HEK293 (cell line): ENCODE measurements around the gene EIF4E1B.
A peak's percentile ranks its signal among the peaks of the same experiment; 100 is the strongest.

Source experiments
- FEZF1 ChIP-seq: fragments of 450-650 bp; formaldehyde crosslinking; IDR thresholded peaks from 2 replicates; pipeline ENCODE4 v1.5.1; 2016; ENCODE audit warnings: missing biosample characterization, missing genetic modification characterization
- GLI4 ChIP-seq: fragments of 450-650 bp; formaldehyde crosslinking; IDR thresholded peaks from 2 replicates; pipeline ENCODE4 v1.5.1; 2016; ENCODE audit warnings: missing biosample characterization, missing genetic modification characterization
- HOXC10 ChIP-seq: sonication (generic); formaldehyde crosslinking; IDR thresholded peaks from 2 replicates; pipeline ENCODE4 v1.8.1; 2023; ENCODE audit warnings: mild to moderate bottlenecking, missing genetic modification reagents
- OSR2 ChIP-seq: fragments of 450-650 bp; formaldehyde crosslinking; IDR thresholded peaks from 2 replicates; pipeline ENCODE4 v1.5.1; 2016; ENCODE audit warnings: missing biosample characterization, missing genetic modification characterization
- SP2 ChIP-seq: fragments of 450-650 bp; formaldehyde crosslinking; IDR thresholded peaks from 2 replicates; pipeline ENCODE4 v1.5.1; 2016; ENCODE audit warnings: missing biosample characterization, missing genetic modification characterization
- WT1 ChIP-seq: fragments of 450-650 bp; formaldehyde crosslinking; IDR thresholded peaks from 2 replicates; pipeline ENCODE4 v1.5.1; 2016; ENCODE audit warnings: missing biosample characterization, missing genetic modification characterization
- YY1 ChIP-seq: fragments of 450-650 bp; formaldehyde crosslinking; IDR thresholded peaks from 2 replicates; pipeline ENCODE4 v1.5.1; 2018; ENCODE audit warnings: missing biosample characterization, missing genetic modification characterization
- ZFHX2 ChIP-seq: fragments of 450-650 bp; formaldehyde crosslinking; conservative IDR thresholded peaks from 2 replicates; pipeline ENCODE4 v1.5.1; 2016; ENCODE audit warnings: missing biosample characterization, missing genetic modification characterization
- ZNF112 ChIP-seq: fragments of 450-650 bp; formaldehyde crosslinking; IDR thresholded peaks from 2 replicates; pipeline ENCODE4 v1.5.0; 2017; ENCODE audit warnings: missing biosample characterization, missing genetic modification characterization
- ZNF140 ChIP-seq: fragments of 450-650 bp; formaldehyde crosslinking; IDR thresholded peaks from 2 replicates; pipeline ENCODE4 v1.5.1; 2016; ENCODE audit warnings: missing biosample characterization, missing genetic modification characterization
- ZNF157 ChIP-seq: fragments of 450-650 bp; formaldehyde crosslinking; IDR thresholded peaks from 2 replicates; pipeline ENCODE4 v1.5.1; 2016; ENCODE audit warnings: missing biosample characterization, missing genetic modification characterization
- ZNF335 ChIP-seq: fragments of 450-650 bp; formaldehyde crosslinking; conservative IDR thresholded peaks from 2 replicates; pipeline ENCODE4 v1.5.1; 2016; ENCODE audit warnings: missing biosample characterization, missing genetic modification characterization
- ZNF366 ChIP-seq: fragments of 450-650 bp; formaldehyde crosslinking; conservative IDR thresholded peaks from 2 replicates; pipeline ENCODE4 v1.5.1; 2016; ENCODE audit warnings: missing biosample characterization, missing genetic modification characterization
- ZNF391 ChIP-seq: fragments of 450-650 bp; formaldehyde crosslinking; IDR thresholded peaks from 2 replicates; pipeline ENCODE4 v1.5.1; 2016; ENCODE audit warnings: low read depth, missing biosample characterization, missing genetic modification characterization, borderline replicate concordance
- ZNF404 ChIP-seq: fragments of 450-650 bp; formaldehyde crosslinking; IDR thresholded peaks from 2 replicates; pipeline ENCODE4 v1.5.1; 2017; ENCODE audit warnings: missing biosample characterization, missing genetic modification characterization
- ZNF501 ChIP-seq: fragments of 450-650 bp; formaldehyde crosslinking; IDR thresholded peaks from 2 replicates; pipeline ENCODE4 v1.5.1; 2016; ENCODE audit warnings: missing biosample characterization, missing genetic modification characterization
- ZNF514 ChIP-seq: fragments of 450-650 bp; formaldehyde crosslinking; IDR thresholded peaks from 2 replicates; pipeline ENCODE4 v1.5.1; 2016; ENCODE audit warnings: missing biosample characterization, missing genetic modification characterization
- ZNF548 ChIP-seq: fragments of 450-650 bp; formaldehyde crosslinking; IDR thresholded peaks from 2 replicates; pipeline ENCODE4 v1.5.1; 2016; ENCODE audit warnings: missing biosample characterization, missing genetic modification characterization
- ZNF571 ChIP-seq: fragments of 450-650 bp; formaldehyde crosslinking; IDR thresholded peaks from 2 replicates; pipeline ENCODE4 v1.5.0; 2017; ENCODE audit warnings: missing biosample characterization, missing genetic modification characterization
- ZNF623 ChIP-seq: fragments of 450-650 bp; formaldehyde crosslinking; IDR thresholded peaks from 2 replicates; pipeline ENCODE4 v1.5.1; 2016; ENCODE audit warnings: missing biosample characterization, missing genetic modification characterization
- TF ChIP-seq, protein P1 (sequence below): fragments of 450-650 bp; formaldehyde crosslinking; IDR thresholded peaks from 2 replicates; pipeline ENCODE4 v1.5.1; 2016; ENCODE audit warnings: missing biosample characterization, missing genetic modification characterization
- TF ChIP-seq, protein P2 (sequence below): fragments of 450-650 bp; formaldehyde crosslinking; IDR thresholded peaks from 2 replicates; pipeline ENCODE4 v1.5.1; 2016; ENCODE audit warnings: missing biosample characterization, missing genetic modification characterization
- TF ChIP-seq, protein P3 (sequence below): fragments of 450-650 bp; formaldehyde crosslinking; IDR thresholded peaks from 2 replicates; pipeline ENCODE4 v1.5.1; 2016; ENCODE audit warnings: missing biosample characterization, missing genetic modification characterization
- TF ChIP-seq, protein P4 (sequence below): IDR thresholded peaks from 2 replicates; pipeline ENCODE4 v1.6.1; 2011; ENCODE audit warnings: mild to moderate bottlenecking, low read depth, low read length, borderline replicate concordance
- TF ChIP-seq, protein P5 (sequence below): fragments of 450-650 bp; formaldehyde crosslinking; IDR thresholded peaks from 2 replicates; pipeline ENCODE4 v1.5.1; 2017; ENCODE audit warnings: missing biosample characterization, missing genetic modification characterization
- TF ChIP-seq, protein P6 (sequence below): fragments of 450-650 bp; formaldehyde crosslinking; IDR thresholded peaks from 2 replicates; pipeline ENCODE4 v1.5.1; 2017; ENCODE audit warnings: missing biosample characterization, missing genetic modification characterization

EIF4E1B gene

DNA sequence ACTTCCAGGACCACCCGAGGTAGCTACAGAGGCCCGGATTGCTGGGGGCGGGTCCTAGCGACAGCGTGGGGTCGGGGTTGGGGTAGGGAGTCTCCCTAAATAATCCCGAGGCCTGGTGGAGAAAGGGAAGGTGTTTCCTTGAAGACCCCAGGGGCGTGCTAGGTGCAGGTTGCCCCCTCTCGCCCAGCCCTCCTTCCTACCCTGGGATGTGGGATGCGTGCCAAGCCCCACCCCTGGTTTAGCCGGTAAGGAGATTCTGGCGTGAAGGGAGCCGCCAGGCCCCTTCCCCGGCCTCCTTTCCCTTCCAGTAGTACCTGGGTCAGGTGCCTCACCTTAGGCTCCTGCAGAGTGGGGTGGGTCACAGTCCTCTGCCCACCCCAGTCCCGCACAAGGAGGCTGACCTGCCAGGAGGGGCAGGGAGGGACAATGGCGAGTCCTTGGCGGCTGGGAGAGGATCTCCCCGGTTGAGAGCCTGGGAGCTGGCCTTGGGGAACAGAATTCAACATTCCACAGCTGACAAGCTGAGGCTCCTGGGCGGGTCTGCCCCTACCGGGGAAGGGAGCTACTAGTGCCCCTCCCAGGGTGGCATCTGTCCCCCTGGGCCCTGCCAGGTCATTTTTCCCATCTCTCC, 17.5 kb downstream of the EIF4E1B start (continued):
- TF ChIP-seq ZNF366 (tag by site-specific recombination): no peak
- TF ChIP-seq ZNF501: no peak
- TF ChIP-seq ZNF140 (tag by site-specific recombination): no peak
- TF ChIP-seq HOXC10 (CRISPR knock-in tag): no peak
- TF ChIP-seq, protein P1, sequence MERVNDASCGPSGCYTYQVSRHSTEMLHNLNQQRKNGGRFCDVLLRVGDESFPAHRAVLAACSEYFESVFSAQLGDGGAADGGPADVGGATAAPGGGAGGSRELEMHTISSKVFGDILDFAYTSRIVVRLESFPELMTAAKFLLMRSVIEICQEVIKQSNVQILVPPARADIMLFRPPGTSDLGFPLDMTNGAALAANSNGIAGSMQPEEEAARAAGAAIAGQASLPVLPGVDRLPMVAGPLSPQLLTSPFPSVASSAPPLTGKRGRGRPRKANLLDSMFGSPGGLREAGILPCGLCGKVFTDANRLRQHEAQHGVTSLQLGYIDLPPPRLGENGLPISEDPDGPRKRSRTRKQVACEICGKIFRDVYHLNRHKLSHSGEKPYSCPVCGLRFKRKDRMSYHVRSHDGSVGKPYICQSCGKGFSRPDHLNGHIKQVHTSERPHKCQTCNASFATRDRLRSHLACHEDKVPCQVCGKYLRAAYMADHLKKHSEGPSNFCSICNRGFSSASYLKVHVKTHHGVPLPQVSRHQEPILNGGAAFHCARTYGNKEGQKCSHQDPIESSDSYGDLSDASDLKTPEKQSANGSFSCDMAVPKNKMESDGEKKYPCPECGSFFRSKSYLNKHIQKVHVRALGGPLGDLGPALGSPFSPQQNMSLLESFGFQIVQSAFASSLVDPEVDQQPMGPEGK (tag by site-specific recombination): peak; percentile 70; the same call in 1 of the 2 replicates
- no peak for TF ChIP-seq ZNF404
- TF ChIP-seq, protein P2, sequence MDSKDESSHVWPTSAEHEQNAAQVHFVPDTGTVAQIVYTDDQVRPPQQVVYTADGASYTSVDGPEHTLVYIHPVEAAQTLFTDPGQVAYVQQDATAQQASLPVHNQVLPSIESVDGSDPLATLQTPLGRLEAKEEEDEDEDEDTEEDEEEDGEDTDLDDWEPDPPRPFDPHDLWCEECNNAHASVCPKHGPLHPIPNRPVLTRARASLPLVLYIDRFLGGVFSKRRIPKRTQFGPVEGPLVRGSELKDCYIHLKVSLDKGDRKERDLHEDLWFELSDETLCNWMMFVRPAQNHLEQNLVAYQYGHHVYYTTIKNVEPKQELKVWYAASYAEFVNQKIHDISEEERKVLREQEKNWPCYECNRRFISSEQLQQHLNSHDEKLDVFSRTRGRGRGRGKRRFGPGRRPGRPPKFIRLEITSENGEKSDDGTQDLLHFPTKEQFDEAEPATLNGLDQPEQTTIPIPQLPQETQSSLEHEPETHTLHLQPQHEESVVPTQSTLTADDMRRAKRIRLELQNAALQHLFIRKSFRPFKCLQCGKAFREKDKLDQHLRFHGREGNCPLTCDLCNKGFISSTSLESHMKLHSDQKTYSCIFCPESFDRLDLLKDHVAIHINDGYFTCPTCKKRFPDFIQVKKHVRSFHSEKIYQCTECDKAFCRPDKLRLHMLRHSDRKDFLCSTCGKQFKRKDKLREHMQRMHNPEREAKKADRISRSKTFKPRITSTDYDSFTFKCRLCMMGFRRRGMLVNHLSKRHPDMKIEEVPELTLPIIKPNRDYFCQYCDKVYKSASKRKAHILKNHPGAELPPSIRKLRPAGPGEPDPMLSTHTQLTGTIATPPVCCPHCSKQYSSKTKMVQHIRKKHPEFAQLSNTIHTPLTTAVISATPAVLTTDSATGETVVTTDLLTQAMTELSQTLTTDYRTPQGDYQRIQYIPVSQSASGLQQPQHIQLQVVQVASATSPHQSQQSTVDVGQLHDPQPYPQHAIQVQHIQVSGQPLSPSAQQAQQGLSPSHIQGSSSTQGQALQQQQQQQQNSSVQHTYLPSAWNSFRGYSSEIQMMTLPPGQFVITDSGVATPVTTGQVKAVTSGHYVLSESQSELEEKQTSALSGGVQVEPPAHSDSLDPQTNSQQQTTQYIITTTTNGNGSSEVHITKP (tag by site-specific recombination): peak; percentile 24; the same call in 1 of the 2 replicates
- no peak; the same call in none of the 2 replicates for TF ChIP-seq ZFHX2 (tag by site-specific recombination)
- TF ChIP-seq ZNF548 (tag by site-specific recombination): no peak
- TF ChIP-seq ZNF514 (tag by site-specific recombination): no peak
- peak; percentile 74 for TF ChIP-seq ZNF335 (tag by site-specific recombination)
- TF ChIP-seq OSR2 (tag by site-specific recombination): no peak
- no peak for TF ChIP-seq FEZF1 (tag by site-specific recombination)
- TF ChIP-seq, protein P3, sequence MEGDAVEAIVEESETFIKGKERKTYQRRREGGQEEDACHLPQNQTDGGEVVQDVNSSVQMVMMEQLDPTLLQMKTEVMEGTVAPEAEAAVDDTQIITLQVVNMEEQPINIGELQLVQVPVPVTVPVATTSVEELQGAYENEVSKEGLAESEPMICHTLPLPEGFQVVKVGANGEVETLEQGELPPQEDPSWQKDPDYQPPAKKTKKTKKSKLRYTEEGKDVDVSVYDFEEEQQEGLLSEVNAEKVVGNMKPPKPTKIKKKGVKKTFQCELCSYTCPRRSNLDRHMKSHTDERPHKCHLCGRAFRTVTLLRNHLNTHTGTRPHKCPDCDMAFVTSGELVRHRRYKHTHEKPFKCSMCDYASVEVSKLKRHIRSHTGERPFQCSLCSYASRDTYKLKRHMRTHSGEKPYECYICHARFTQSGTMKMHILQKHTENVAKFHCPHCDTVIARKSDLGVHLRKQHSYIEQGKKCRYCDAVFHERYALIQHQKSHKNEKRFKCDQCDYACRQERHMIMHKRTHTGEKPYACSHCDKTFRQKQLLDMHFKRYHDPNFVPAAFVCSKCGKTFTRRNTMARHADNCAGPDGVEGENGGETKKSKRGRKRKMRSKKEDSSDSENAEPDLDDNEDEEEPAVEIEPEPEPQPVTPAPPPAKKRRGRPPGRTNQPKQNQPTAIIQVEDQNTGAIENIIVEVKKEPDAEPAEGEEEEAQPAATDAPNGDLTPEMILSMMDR: no peak
- TF ChIP-seq SP2 (tag by site-specific recombination): no peak; the same call in 1 of the 2 replicates
- TF ChIP-seq, protein P4, sequence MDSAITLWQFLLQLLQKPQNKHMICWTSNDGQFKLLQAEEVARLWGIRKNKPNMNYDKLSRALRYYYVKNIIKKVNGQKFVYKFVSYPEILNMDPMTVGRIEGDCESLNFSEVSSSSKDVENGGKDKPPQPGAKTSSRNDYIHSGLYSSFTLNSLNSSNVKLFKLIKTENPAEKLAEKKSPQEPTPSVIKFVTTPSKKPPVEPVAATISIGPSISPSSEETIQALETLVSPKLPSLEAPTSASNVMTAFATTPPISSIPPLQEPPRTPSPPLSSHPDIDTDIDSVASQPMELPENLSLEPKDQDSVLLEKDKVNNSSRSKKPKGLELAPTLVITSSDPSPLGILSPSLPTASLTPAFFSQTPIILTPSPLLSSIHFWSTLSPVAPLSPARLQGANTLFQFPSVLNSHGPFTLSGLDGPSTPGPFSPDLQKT: no peak
- TF ChIP-seq, protein P5, sequence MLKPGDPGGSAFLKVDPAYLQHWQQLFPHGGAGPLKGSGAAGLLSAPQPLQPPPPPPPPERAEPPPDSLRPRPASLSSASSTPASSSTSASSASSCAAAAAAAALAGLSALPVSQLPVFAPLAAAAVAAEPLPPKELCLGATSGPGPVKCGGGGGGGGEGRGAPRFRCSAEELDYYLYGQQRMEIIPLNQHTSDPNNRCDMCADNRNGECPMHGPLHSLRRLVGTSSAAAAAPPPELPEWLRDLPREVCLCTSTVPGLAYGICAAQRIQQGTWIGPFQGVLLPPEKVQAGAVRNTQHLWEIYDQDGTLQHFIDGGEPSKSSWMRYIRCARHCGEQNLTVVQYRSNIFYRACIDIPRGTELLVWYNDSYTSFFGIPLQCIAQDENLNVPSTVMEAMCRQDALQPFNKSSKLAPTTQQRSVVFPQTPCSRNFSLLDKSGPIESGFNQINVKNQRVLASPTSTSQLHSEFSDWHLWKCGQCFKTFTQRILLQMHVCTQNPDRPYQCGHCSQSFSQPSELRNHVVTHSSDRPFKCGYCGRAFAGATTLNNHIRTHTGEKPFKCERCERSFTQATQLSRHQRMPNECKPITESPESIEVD (tag by site-specific recombination): no peak
- no peak for TF ChIP-seq ZNF157
- no peak for TF ChIP-seq WT1 (tag by site-specific recombination)
- no peak for TF ChIP-seq GLI4
- no peak for TF ChIP-seq ZNF391 (tag by site-specific recombination)
- no peak for TF ChIP-seq YY1 (tag by site-specific recombination)
- no peak for TF ChIP-seq ZNF571 (tag by site-specific recombination)
- no peak for TF ChIP-seq ZNF112 (tag by site-specific recombination)
- TF ChIP-seq ZNF623: no peak
- TF ChIP-seq, protein P6, sequence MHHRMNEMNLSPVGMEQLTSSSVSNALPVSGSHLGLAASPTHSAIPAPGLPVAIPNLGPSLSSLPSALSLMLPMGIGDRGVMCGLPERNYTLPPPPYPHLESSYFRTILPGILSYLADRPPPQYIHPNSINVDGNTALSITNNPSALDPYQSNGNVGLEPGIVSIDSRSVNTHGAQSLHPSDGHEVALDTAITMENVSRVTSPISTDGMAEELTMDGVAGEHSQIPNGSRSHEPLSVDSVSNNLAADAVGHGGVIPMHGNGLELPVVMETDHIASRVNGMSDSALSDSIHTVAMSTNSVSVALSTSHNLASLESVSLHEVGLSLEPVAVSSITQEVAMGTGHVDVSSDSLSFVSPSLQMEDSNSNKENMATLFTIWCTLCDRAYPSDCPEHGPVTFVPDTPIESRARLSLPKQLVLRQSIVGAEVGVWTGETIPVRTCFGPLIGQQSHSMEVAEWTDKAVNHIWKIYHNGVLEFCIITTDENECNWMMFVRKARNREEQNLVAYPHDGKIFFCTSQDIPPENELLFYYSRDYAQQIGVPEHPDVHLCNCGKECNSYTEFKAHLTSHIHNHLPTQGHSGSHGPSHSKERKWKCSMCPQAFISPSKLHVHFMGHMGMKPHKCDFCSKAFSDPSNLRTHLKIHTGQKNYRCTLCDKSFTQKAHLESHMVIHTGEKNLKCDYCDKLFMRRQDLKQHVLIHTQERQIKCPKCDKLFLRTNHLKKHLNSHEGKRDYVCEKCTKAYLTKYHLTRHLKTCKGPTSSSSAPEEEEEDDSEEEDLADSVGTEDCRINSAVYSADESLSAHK (tag by site-specific recombination): no peak
- TF ChIP-seq, all 188 proteins: peak for 10
